Raji (cell line): Measurements from ENCODE around the gene LGI1.

Experiments used
- POLR2A ChIP-seq: IDR thresholded peaks from 2 replicates; pipeline ENCODE4 v1.6.1; 2011; ENCODE audit warnings: low read depth, low read length, control low read depth; ENCODE audit not compliant: insufficient read depth

LGI1 gene

DNA sequence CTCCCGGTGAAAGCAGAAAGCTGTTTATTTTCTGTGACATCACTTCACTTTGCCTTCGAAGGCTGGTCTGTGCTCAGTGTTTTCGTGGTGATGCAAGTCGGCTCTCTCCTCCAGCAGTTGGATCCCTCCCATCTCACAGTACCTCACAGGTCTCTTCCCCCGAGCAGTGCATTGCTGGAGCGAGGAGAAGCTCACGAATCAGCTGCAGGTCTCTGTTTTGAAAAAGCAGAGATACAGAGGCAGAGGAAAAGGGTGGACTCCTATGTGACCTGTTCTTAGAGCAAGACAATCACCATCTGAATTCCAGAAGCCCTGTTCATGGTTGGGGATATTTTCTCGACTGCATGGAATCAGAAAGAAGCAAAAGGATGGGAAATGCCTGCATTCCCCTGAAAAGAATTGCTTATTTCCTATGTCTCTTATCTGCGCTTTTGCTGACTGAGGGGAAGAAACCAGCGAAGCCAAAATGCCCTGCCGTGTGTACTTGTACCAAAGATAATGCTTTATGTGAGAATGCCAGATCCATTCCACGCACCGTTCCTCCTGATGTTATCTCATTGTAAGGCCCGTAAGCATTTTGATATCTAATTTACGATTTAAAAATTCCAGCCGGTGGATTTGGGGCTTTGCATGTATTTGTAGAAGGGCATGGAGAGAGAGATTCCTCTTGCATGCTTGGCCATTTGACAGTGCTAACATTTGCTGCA lies at the start of gene LGI1:
TSS of gene LGI1 (plus strand) at position 136 of the 707 bp plus-strand sequence. CDS start at position 345, 209 bp downstream.
- TF ChIP-seq POLR2A, result no peak

DNA sequence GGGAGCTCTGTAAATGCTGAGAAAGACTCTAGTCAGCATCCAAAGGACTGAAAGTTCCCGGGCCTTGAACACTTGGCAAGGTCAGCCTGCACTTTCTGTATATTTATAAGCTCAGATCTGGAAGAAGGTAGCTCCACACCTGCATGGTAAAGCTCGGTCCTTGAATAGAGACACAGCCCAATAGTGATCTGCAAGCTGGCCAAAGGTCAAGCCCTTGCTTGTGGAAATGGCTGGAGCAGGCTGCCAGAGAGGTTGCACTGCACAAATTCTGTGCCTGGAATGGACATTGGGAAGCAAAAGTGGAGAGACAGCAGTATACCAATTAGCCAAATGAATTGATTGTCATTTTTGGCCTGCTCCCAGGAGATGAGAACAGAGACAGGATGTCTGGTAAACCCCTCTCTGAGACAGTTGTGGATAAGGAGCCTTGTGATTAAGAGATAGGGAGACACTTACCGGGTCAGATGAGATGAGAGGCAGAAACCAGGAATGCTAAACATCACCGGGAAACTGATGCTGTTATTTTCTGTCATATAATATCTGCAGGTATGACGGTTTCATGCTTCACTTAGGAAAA lies 47.3 kb upstream of the LGI1 start:
- TF ChIP-seq POLR2A, result no peak

DNA sequence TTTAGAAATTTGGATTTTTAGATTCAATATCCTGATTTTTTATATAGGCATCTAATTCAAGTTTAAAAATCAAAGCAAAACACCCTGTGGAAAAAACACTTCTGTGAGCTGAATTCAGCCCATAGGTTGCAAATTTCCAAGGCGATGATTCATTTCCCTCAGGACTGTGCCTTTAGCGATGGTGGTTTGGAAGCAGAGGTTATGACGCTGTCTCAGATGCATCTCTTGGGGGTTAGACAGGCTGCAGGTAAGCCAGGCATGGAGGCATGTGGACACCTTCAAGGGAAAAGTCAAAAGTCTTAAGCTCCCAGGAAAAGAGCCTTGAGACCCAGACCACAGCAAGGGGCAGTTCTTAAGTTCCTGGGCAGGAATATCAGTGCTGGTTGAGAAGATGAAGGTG lies 45.8 kb upstream of the LGI1 start:
- TF ChIP-seq POLR2A, result no peak

DNA sequence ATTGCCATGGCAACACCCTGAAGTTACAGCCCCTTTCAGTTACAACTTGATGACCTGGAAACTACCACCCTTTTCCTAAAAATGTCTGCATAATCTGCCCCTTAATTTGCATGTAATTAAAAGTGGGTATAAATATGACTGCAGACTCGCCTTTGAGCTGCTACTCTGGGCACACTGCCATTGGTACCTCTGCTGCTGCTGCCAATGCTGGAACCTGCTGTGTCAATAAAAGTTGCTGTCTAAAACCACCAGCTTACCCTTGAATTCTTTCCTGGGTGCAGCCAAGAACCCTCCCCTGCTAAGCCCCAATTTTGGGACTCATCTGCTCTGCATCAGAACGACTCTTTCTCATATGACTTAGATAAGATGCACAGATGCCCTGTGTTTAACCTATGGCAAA lies 45.1 kb upstream of the LGI1 start:
- TF ChIP-seq POLR2A, result no peak

DNA sequence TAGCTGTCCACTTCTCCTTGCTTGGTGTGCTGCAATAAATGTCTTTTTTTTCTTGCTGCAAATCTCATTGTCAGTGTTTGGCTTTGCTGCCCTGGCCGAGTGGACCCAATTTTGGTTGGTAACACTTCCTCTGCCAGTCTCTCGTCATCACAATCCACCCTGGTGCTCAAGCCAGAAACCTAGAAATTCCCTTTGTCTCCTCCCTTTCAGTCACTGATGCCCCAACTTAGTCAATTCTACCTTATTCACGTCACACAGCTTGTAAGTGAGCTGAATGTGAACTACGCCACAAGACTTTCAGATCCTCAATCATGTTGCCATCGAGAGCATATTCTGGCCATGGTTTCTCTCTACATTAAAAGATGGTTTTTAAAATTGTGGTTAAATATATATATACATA lies 42.4 kb upstream of the LGI1 start:
- no peak for TF ChIP-seq POLR2A

DNA sequence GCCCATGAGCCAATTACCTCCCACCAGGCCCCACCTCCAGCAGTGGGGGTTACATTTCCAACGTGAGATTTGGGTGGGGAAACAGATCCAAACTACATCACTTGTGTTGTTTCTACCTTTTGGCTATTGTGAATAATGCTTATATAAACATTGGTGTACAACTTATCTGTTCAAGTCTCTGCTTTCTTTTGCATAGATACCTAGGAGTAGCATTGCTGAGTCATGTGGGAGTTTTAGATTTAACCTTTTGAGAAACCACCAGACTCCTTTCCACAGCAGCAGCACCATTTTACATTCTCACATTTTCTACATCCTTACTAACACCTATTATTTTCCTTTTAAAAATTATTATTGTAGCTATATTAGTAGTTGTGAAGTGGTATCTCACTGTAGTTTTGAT lies 41.0 kb upstream of the LGI1 start:
- no peak for TF ChIP-seq POLR2A

DNA sequence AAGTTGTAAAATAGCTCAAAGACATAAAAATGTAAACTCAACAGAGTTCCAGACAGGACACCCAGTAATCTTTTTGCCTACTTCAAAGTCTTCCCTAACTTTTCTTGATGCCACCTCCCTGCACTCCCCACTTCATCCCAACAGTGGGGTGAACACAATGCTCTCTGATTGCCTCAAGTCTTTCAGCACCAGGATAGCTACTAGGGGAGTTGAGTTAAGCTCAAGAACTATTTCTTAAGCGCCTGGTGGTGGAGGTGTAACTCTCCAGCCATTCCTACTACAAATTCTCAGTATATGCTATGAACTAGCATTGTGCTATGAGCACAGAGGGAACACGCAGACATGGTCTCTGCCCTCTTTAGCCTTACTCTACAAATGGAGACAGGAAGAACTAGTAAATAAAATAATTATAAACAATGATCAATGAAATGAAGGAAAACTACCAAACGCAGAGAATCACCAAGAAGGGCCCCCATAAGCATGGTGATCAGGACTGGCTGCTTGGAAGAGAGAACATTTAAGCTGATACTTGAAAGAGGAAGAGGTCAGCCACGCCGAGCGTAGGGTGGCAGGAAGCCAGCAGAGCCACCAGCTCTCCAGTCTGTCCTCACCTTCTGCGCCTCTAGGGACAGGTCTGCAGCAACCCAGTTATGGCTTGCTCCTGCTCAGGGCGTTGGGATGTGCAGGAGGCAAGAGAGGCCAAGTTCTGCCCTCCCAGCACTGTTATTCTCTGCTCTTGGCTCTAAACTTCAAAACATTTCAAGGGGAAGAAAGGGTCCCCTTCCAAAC lies 38.6 kb upstream of the LGI1 start:
- no peak for TF ChIP-seq POLR2A

DNA sequence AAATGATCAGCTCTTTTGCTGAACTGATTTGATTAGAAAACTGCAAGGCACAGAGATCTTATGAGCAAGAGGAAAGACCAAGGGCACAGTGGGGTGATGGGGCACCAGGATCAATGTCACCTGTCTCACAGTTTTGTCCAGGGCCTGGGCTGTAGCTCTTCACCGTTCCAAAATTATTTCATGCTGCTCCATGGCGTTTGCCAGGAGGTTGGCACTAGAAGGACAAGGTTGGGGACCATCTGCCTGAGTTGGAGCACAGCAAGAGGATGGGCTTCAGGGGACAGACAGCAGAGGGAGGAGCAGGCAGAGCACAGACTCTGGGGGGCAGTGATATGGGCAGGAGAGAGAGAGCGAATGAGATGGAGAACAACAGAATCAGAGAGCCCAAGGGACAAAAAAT lies 37.8 kb upstream of the LGI1 start:
- no peak for TF ChIP-seq POLR2A

DNA sequence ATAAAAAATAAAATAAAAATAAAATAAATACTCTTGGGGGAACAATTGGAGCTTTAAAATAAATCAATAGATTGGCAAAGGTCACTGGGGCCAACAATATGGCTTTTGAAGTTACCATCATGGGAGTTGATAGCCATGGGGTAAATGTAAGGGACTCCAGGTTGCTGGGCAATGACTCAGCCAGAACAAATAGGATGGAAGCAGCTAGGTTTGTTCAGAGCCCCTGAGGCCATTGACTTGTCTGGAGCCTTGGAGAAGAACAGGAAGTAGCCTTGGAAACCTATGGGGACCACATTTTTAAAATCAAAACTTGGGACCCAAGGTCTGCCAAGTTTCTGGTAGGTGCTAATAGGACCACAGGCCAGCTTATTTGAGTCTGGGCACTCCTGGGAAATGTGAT lies 35.2 kb upstream of the LGI1 start:
- TF ChIP-seq POLR2A, result no peak

DNA sequence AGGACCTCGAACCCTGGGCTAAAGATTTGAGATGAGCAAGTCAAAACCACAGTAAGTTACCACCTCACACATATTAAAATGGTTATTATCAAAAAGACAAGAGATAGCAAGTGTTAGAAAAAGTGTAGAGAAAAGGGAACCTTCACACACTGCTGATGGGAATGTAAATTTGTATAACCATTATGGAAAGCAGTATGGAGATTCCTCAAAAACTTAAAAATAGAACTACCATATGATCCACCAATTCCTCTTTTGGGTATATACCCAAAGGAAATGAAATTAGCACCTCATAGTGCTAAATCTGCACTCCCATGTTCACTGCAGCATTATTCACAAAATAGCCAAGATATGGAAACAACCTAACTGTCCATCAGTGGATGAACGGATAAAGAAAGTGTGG lies 34.6 kb upstream of the LGI1 start:
- TF ChIP-seq POLR2A, result no peak

DNA sequence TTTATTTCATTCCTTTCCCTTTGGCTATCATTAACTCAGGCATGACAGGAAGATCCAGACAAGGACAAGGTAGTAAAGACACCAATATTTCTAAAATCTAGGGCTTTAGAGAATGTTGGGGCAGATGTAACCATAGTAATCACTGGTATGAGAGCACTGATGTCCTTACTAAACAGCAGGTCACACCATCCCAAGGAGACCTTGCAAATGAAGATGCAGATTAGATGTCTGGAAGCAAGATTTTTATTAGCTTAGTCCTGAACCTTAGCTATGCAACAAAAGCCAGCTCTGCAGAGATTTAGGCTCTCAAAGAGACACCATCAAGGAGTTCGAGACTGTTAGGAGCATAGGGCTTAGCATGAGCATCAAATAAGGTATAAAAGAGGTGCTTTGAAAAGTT lies 31.7 kb upstream of the LGI1 start:
- no peak for TF ChIP-seq POLR2A

DNA sequence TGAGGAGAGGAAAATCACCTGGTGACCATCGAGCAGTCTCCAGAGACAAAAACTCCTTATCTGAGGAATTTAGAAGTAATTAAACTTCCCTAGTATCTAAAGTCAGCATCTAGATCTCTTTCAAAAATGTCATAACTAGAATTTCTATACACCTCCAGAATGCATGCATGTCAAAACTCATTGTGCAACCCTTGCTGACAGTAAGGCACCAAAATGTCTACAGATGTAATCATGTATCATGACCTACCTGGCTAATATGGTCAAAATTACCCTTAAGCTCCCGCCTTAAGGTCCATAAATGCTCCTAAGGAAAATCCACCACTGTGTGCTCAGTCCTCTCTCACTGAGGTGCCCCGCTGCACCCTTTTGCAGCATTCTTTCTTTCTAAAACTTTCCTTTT lies 16.4 kb upstream of the LGI1 start:
- TF ChIP-seq POLR2A, result no peak

DNA sequence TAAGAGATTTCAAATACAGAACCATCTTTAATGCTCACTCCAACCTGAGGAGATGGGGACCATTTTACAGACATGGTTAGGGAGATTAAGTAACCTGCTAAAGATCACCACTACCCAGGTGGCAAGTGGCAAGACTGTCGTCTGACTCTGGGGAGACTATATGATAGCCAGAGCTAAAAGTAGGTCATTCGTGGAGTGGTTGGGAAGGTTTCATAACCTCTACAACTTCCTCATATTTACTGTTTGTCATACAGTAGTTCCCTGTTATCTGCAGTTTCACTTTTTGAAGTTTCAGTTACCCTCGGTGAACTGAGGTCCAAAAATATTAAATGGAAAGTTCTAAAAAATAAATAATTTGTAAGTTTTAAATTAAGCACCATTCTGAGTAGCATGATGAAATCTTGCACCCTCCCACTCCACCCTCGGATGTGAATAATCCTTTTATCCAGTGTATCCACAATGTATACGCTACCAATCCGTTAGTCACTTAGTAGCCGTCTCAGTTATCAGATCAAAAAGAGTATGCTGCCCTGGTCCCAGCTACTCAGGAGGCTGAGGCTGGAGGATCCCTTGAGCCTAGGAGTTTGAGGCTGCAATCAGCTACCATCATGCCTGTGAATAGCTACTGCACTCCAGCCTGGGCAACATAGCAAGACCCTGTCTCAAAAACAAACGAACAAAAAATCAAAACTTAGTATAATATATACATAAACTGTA lies 14.9 kb upstream of the LGI1 start:
- no peak for TF ChIP-seq POLR2A

DNA sequence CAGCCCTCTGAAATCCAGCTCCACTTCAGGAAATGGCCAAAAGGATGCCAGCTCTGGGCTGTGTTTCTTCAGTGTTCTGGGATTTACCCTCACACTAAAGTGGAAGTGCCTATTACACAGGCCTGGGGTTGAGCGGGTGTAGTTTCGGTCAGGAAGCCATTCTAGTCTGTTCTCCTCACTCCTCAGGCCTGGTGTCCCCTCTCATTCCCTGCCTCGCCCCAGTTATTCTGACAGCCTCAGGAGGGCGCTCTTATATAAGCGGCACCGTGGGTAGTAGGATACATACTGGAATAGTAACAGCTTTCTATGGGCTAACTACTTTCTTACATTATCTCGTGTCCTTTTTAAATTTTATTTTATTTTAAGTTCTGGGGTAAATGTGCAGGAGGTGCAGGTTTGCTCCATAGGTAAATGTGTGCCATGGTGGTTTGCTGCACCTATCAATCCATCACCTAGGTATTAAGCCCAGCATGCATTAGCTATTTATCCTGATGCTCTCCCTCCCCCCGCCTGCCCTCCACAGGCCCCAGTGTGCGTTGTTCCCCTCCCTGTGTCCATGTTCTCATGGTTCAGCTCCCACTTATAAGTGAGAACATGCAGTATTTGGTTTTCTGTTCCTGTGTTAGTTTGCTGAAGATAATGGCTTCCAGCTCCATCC lies 12.2 kb upstream of the LGI1 start:
- TF ChIP-seq POLR2A, result no peak

DNA sequence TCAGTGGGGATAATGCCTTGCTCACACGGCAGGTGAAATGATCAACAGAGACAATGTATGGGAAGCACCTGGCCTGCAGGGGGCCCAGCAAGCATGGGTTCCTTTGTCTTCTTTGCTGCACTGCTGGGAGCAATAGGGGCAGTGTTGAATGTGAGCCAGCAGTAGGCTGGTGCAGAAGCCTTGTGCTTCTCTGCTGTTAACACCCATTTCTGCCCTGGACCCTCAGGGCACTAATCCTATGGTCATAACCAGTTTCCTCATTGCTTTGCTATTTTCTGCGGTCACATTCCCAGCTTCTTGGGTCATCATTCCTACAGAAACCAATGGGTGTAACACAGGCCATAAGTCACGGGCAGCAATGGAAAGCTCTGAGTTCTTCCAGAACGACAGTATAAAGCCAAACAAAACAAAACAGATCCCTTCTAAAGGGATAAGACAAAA lies 10.9 kb upstream of the LGI1 start:
- TF ChIP-seq POLR2A, result no peak
